H9 (cell line): ENCODE results near the gene HK3. TPM values are rescaled to one million over a fixed set of nuclear protein-coding genes. Genes with fewer than 3 reads are reported as not detected.
"Not testable (repeated sequence)": the region's sequence is repeated elsewhere in the genome, so short reads cannot be mapped to it uniquely, and the experiment has no call there.

Experiments used
- DNase-seq: peaks from one replicate; pipeline ENCODE4 v3.0.0-alpha.2; 2017
- H2AFZ ChIP-seq: one replicate; pipeline ENCODE4 v1.6.1; 2013; ENCODE audit warnings: mild to moderate bottlenecking, low read length, control low read depth, moderate library complexity
- H2AK5ac ChIP-seq: 2 replicates; pipeline ENCODE4 v1.6.1; 2013; ENCODE audit warnings: low read length, control low read depth, mixed read lengths; ENCODE audit not compliant: insufficient read length
- H2BK120ac ChIP-seq: one replicate; pipeline ENCODE4 v1.6.1; 2013; ENCODE audit warnings: low read depth, mild to moderate bottlenecking, low read length, control low read depth, inconsistent platforms; ENCODE audit not compliant: poor library complexity, severe bottlenecking
- H2BK12ac ChIP-seq: 2 replicates; pipeline ENCODE4 v1.6.1; 2013; ENCODE audit warnings: low read length, control low read depth, mixed read lengths, low read depth; ENCODE audit not compliant: insufficient read length
- H2BK15ac ChIP-seq: 2 replicates; pipeline ENCODE4 v1.6.1; 2013; ENCODE audit warnings: low read depth, low read length, control low read depth
- H2BK20ac ChIP-seq: one replicate; pipeline ENCODE4 v1.6.1; 2013; ENCODE audit warnings: low read depth, mild to moderate bottlenecking, low read length, control low read depth, inconsistent platforms; ENCODE audit not compliant: poor library complexity, severe bottlenecking
- H2BK5ac ChIP-seq: 2 replicates; pipeline ENCODE4 v1.6.1; 2013; ENCODE audit warnings: low read length, control low read depth, mixed read lengths; ENCODE audit not compliant: insufficient read length
- H3K14ac ChIP-seq: 2 replicates; pipeline ENCODE4 v1.6.1; 2013; ENCODE audit warnings: low read length, control low read depth; ENCODE audit not compliant: insufficient read depth
- H3K18ac ChIP-seq: 2 replicates; pipeline ENCODE4 v1.6.1; 2013; ENCODE audit warnings: low read depth, mild to moderate bottlenecking, mixed read lengths, low read length, control low read depth; ENCODE audit not compliant: insufficient read length
- H3K23ac ChIP-seq: 2 replicates; pipeline ENCODE4 v1.6.1; 2013; ENCODE audit warnings: low read length, control low read depth, mixed read lengths, low read depth; ENCODE audit not compliant: insufficient read length
- H3K23me2 ChIP-seq: 2 replicates; pipeline ENCODE4 v1.6.1; 2013; ENCODE audit warnings: low read depth, mild to moderate bottlenecking, mixed read lengths, low read length, control low read depth; ENCODE audit not compliant: insufficient read length, poor library complexity, severe bottlenecking
- H3K27ac ChIP-seq: 2 replicates; pipeline ENCODE4 v1.5.1; 2013; ENCODE audit warnings: low read length, control low read depth, mixed read lengths, low read depth; ENCODE audit not compliant: insufficient read length
- H3K27me3 ChIP-seq: 2 replicates; pipeline ENCODE4 v1.6.1; 2013; ENCODE audit warnings: low read length, control low read depth, inconsistent platforms; ENCODE audit not compliant: insufficient read depth
- H3K4ac ChIP-seq: 2 replicates; pipeline ENCODE4 v1.6.1; 2013; ENCODE audit warnings: low read depth, mild to moderate bottlenecking, control low read depth, inconsistent platforms, low read length, moderate library complexity
- H3K4me1 ChIP-seq: 2 replicates; pipeline ENCODE4 v1.6.1; 2013; ENCODE audit warnings: low read length, control low read depth, inconsistent platforms; ENCODE audit not compliant: insufficient read depth
- H3K4me2 ChIP-seq: 2 replicates; pipeline ENCODE4 v1.6.1; 2013; ENCODE audit warnings: low read length, control low read depth, mixed read lengths; ENCODE audit not compliant: insufficient read length, insufficient read depth
- H3K56ac ChIP-seq: 2 replicates; pipeline ENCODE4 v1.6.1; 2013; ENCODE audit warnings: low read depth, mild to moderate bottlenecking, mixed read lengths, low read length, control low read depth; ENCODE audit not compliant: insufficient read length
- H3K79me1 ChIP-seq: 2 replicates; pipeline ENCODE4 v1.6.1; 2013; ENCODE audit warnings: low read depth, mild to moderate bottlenecking, moderate library complexity, low read length, control low read depth, inconsistent platforms; ENCODE audit not compliant: insufficient read depth, poor library complexity, severe bottlenecking
- H3K79me2 ChIP-seq: 2 replicates; pipeline ENCODE4 v1.6.1; 2013; ENCODE audit warnings: low read length, control low read depth, inconsistent platforms; ENCODE audit not compliant: insufficient read depth
- H3K9ac ChIP-seq: 2 replicates; pipeline ENCODE4 v1.6.1; 2013; ENCODE audit warnings: low read length, control low read depth, mixed read lengths; ENCODE audit not compliant: insufficient read length; ENCODE audit errors: extremely low read depth
- H3K9me3 ChIP-seq: one replicate; pipeline ENCODE4 v1.6.1; 2013; ENCODE audit warnings: low read depth, low read length, inconsistent platforms; ENCODE audit not compliant: control insufficient read depth
- H3T11ph ChIP-seq: one replicate; pipeline ENCODE4 v1.6.1; 2013; ENCODE audit warnings: mild to moderate bottlenecking, low read length, control low read depth, inconsistent platforms
- H4K20me1 ChIP-seq: one replicate; pipeline ENCODE4 v1.6.1; 2013; ENCODE audit not compliant: control insufficient read depth, insufficient read length, insufficient read depth
- H4K5ac ChIP-seq: 2 replicates; pipeline ENCODE4 v1.6.1; 2013; ENCODE audit warnings: low read depth, mild to moderate bottlenecking, mixed read lengths, low read length, control low read depth; ENCODE audit not compliant: insufficient read length
- H4K8ac ChIP-seq: replicated peaks from 2 replicates; pipeline ENCODE4 v1.6.1; 2013; ENCODE audit warnings: low read length, control low read depth, mixed read lengths, low read depth; ENCODE audit not compliant: insufficient read length
- H4K91ac ChIP-seq: 2 replicates; pipeline ENCODE4 v1.6.1; 2013; ENCODE audit warnings: low read depth, mild to moderate bottlenecking, moderate library complexity, mixed read lengths, low read length, control low read depth; ENCODE audit not compliant: insufficient read length
- H3K27ac Mint-ChIP-seq, 3 experiments: 2 replicates in 2 of 3; 3 replicates in 1 of 3; pipeline ENCODE4 v1.8.0; 2020 to 2021; ENCODE audit warnings: mixed read lengths in 3 of 3, mild to moderate bottlenecking in 1 of 3, moderate library complexity in 1 of 3
- H3K27me3 Mint-ChIP-seq: 2 replicates; pipeline ENCODE4 v1.8.0; 2021; ENCODE audit warnings: low read depth, mild to moderate bottlenecking, moderate library complexity, mixed read lengths
- H3K36me3 Mint-ChIP-seq, 3 experiments: 2 replicates in 2 of 3; 3 replicates in 1 of 3; pipeline ENCODE4 v1.8.0; 2020 to 2021; ENCODE audit warnings: low read depth in 3 of 3, mixed read lengths in 3 of 3; ENCODE audit not compliant: insufficient read depth in 1 of 3
- H3K4me1 Mint-ChIP-seq, 2 experiments: 2 replicates each; pipeline ENCODE4 v1.8.0; 2020; ENCODE audit warnings: mixed read lengths in 2 of 2
- H3K4me3 Mint-ChIP-seq, 2 experiments: 2 replicates in 1 of 2; 3 replicates in 1 of 2; pipeline ENCODE4 v1.8.0; 2020 to 2021; ENCODE audit warnings: mild to moderate bottlenecking in 2 of 2, mixed read lengths in 2 of 2, moderate library complexity in 1 of 2
- H3K9me3 Mint-ChIP-seq, 2 experiments: 2 replicates in 1 of 2; 3 replicates in 1 of 2; pipeline ENCODE4 v1.8.0; 2020; ENCODE audit warnings: mild to moderate bottlenecking in 2 of 2, mixed read lengths in 2 of 2, moderate library complexity in 1 of 2
- WGBS: extraction: QIAGEN DNeasy Blood & Tissue Kit; methylation state at CpG from one replicate; pipeline ENCODE4 v1.1.7; 2013; ENCODE audit warnings: missing lambda C conversion rate, low lambda C conversion rate, mixed read lengths; ENCODE audit not compliant: insufficient read length; ENCODE audit errors: extremely low coverage; 5-methylcytosine and 5-hydroxymethylcytosine counted together
- total RNA-seq: library from RNA; stranded (reverse); gene quantifications from 2 replicates; pipeline ENCODE4 v1.2.1, GENCODE V29; 2021
- TF ChIP-seq, protein P1 (sequence below): fragments of 200-600 bp; sonication (generic); conservative IDR thresholded peaks from 3 replicates; pipeline ENCODE4 v1.8.0; 2021; ENCODE audit warnings: antibody characterized with exemption, mild to moderate bottlenecking

HK3 gene
- total RNA-seq, 1 experiment from 2014 or later = not detected

DNA sequence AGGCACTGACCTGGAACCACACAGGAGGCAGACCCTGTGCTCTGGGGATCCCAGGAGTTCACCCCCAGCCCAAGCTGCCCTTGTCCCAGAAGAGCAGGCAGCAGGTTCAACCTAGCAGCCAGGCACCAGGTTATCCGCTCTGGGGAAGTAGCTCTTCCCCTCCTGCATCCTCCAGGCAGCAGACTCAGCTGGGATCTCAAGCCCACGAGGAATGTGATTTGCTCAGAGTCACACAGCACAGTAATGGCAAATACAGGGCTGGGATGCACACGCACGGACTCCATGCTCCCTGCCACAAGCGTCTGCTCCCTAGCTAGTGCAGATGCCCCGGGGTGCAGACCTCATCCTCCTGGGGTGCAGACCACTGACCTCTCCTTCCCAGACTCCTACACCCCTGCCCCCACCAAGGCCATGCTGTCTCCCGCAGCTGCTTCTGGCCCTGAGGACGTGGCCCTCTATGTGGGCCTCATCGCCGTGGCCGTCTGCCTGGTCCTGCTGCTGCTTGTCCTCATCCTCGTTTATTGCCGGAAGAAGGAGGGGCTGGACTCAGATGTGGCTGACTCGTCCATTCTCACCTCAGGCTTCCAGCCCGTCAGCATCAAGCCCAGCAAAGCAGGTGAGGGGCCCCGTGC lies 25.5 kb downstream of the HK3 start:
- no peak overlapping the region for H2AFZ ChIP-seq

DNA sequence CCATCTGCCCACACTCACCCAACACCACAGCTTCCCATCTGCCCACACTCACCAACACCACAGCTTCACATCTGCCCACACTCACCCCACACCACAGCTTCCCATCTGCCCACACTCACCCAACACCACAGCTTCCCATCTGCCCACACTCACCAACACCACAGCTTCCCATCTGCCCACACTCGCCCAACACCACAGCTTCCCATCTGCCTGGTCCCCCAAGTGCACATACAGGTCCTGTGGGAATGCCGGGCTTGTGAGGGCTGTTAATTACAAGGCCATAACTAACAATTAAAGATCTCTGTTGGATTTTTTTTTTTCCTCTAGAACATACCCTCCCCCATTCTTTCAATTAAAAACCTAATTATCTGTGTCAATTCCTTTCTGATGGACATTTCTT lies 26.1 kb downstream of the HK3 start:
- DNase-seq, H3K9ac ChIP-seq, H3K4me2 ChIP-seq, H4K8ac ChIP-seq, H3K18ac ChIP-seq, H3K23me2 ChIP-seq, H3K4me1 Mint-ChIP-seq, H3K27me3 Mint-ChIP-seq, H3K56ac ChIP-seq, H2BK20ac ChIP-seq, H3K27me3 ChIP-seq, H2AK5ac ChIP-seq, H2BK5ac ChIP-seq, H2AFZ ChIP-seq, H2BK120ac ChIP-seq, H3K4me3 Mint-ChIP-seq, H3K27ac Mint-ChIP-seq, H3K4me1 ChIP-seq, H3K9me3 Mint-ChIP-seq, H4K91ac ChIP-seq, H3K23ac ChIP-seq, H2BK12ac ChIP-seq, H4K5ac ChIP-seq, H3K9me3 ChIP-seq, H3K14ac ChIP-seq, H3K79me1 ChIP-seq, H3T11ph ChIP-seq, H2BK15ac ChIP-seq, H3K4ac ChIP-seq, H4K20me1 ChIP-seq, H3K27ac ChIP-seq, H3K79me2 ChIP-seq, H3K36me3 Mint-ChIP-seq: not testable (repeated sequence)
- WGBS = no CpG with 5 or more reads among the region's 2 CpGs

More for the DNA sequence above, 25.5 kb downstream of the HK3 start:
- H3K4me1 Mint-ChIP-seq = peaks cover 5 to 13% of the 10 kb centered on the region in 2 experiments; a peak in 3 of 4 replicates
- peak overlapping the region in 1 of 3 experiments; percentile 55; a peak in 2 of 7 replicates for H3K27ac Mint-ChIP-seq
- no peak overlapping the region for H3K56ac ChIP-seq
- TF ChIP-seq, protein P1, sequence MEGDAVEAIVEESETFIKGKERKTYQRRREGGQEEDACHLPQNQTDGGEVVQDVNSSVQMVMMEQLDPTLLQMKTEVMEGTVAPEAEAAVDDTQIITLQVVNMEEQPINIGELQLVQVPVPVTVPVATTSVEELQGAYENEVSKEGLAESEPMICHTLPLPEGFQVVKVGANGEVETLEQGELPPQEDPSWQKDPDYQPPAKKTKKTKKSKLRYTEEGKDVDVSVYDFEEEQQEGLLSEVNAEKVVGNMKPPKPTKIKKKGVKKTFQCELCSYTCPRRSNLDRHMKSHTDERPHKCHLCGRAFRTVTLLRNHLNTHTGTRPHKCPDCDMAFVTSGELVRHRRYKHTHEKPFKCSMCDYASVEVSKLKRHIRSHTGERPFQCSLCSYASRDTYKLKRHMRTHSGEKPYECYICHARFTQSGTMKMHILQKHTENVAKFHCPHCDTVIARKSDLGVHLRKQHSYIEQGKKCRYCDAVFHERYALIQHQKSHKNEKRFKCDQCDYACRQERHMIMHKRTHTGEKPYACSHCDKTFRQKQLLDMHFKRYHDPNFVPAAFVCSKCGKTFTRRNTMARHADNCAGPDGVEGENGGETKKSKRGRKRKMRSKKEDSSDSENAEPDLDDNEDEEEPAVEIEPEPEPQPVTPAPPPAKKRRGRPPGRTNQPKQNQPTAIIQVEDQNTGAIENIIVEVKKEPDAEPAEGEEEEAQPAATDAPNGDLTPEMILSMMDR = no peak
- no peak overlapping the region for H3K23ac ChIP-seq
- H3K4me1 ChIP-seq = no peaks in the 10 kb centered on the region
- H3K36me3 Mint-ChIP-seq = no peaks in the 10 kb centered on the region; a peak in 1 of 7 replicates
- H3T11ph ChIP-seq = no peak overlapping the region
- no peak overlapping the region for H3K14ac ChIP-seq
- no peak overlapping the region for H2BK15ac ChIP-seq
- no peak overlapping the region for H4K91ac ChIP-seq
- H3K79me2 ChIP-seq = no peaks in the 10 kb centered on the region
- no peak overlapping the region for H2BK120ac ChIP-seq
- H2BK5ac ChIP-seq = no peak overlapping the region
- no peaks in the 10 kb centered on the region for H3K9me3 ChIP-seq
- no CpG with 5 or more reads among the region's 16 CpGs for WGBS
- H4K8ac ChIP-seq = no peak overlapping the region
- H3K18ac ChIP-seq = no peak overlapping the region
- peaks cover 5% of the 10 kb centered on the region for H3K27me3 Mint-ChIP-seq
- H4K5ac ChIP-seq = no peak overlapping the region
- no peak overlapping the region for H2BK20ac ChIP-seq
- H3K4me3 Mint-ChIP-seq = 0 out of 5 replicates have a peak overlapping the region, but pooled peaks of 1 of the 2 experiments have one; percentile 26
- DNase-seq = no peak
- no peak overlapping the region for H2AK5ac ChIP-seq
- no peak overlapping the region for H3K4me2 ChIP-seq
- no peak overlapping the region for H3K4ac ChIP-seq
- H3K27ac ChIP-seq = no peak overlapping the region
- H4K20me1 ChIP-seq = peaks cover 4% of the 10 kb centered on the region
- H3K9ac ChIP-seq = no peak overlapping the region
- no peaks in the 10 kb centered on the region for H3K79me1 ChIP-seq
- H2BK12ac ChIP-seq = no peak overlapping the region
- H3K23me2 ChIP-seq = no peaks in the 10 kb centered on the region
- no peaks in the 10 kb centered on the region for H3K27me3 ChIP-seq
- no peaks in the 10 kb centered on the region for H3K9me3 Mint-ChIP-seq
